Trophoblast cell (in vitro differentiated cells and primary cell): Measurements from ENCODE around the gene DHRS4.
"Not testable (repeated sequence)": the region's sequence is repeated elsewhere in the genome, so short reads cannot be mapped to it uniquely, and the experiment has no call there.

Source experiments
- DNase-seq, 2 donors: peaks; one replicate each; pipeline ENCODE4 v3.0.0-alpha.2; 2016
- H2AFZ ChIP-seq: 2 replicates; pipeline ENCODE4 v1.6.1; 2013; ENCODE audit warnings: low read length, moderate library complexity, mild to moderate bottlenecking; ENCODE audit not compliant: insufficient read depth, poor library complexity
- H2AK5ac ChIP-seq: 2 replicates; pipeline ENCODE4 v1.6.1; 2013; ENCODE audit warnings: mild to moderate bottlenecking, low read length
- H2BK120ac ChIP-seq: 2 replicates; pipeline ENCODE4 v1.6.1; 2013; ENCODE audit warnings: low read length, mild to moderate bottlenecking, moderate library complexity; ENCODE audit not compliant: insufficient read depth, poor library complexity
- H2BK12ac ChIP-seq: 2 replicates; pipeline ENCODE4 v1.6.1; 2013; ENCODE audit warnings: mild to moderate bottlenecking, low read length, moderate library complexity
- H2BK5ac ChIP-seq: 2 replicates; pipeline ENCODE4 v1.6.1; 2013; ENCODE audit warnings: low read length, low read depth, moderate library complexity, mild to moderate bottlenecking; ENCODE audit not compliant: poor library complexity
- H3K14ac ChIP-seq: 2 replicates; pipeline ENCODE4 v1.6.1; 2013; ENCODE audit warnings: mild to moderate bottlenecking, low read length
- H3K18ac ChIP-seq: 2 replicates; pipeline ENCODE4 v1.6.1; 2013; ENCODE audit warnings: mild to moderate bottlenecking, low read length
- H3K23ac ChIP-seq: 2 replicates; pipeline ENCODE4 v1.6.1; 2013; ENCODE audit warnings: low read length
- H3K27ac ChIP-seq: 2 replicates; pipeline ENCODE4 v1.5.1; 2013; ENCODE audit warnings: low read depth, mild to moderate bottlenecking, inconsistent platforms, low read length, moderate library complexity
- H3K27me3 ChIP-seq: 2 replicates; pipeline ENCODE4 v1.6.1; 2013; ENCODE audit warnings: inconsistent platforms, mild to moderate bottlenecking, low read length, moderate library complexity; ENCODE audit not compliant: insufficient read depth
- H3K36me3 ChIP-seq, 2 experiments: 1 replicate in 1 of 2; 2 replicates in 1 of 2; pipeline ENCODE4 v1.6.1; 2013; ENCODE audit warnings: low read length in 2 of 2, mild to moderate bottlenecking in 2 of 2, moderate library complexity in 1 of 2; ENCODE audit not compliant: insufficient read depth in 2 of 2, control insufficient read depth in 1 of 2
- H3K4ac ChIP-seq: 2 replicates; pipeline ENCODE4 v1.6.1; 2013; ENCODE audit warnings: low read depth, mild to moderate bottlenecking, low read length, moderate library complexity
- H3K4me1 ChIP-seq, 2 experiments: 1 replicate in 1 of 2; 2 replicates in 1 of 2; pipeline ENCODE4 v1.6.1; 2013; ENCODE audit warnings: low read length in 2 of 2, mild to moderate bottlenecking in 2 of 2, moderate library complexity in 1 of 2; ENCODE audit not compliant: insufficient read depth in 2 of 2, control insufficient read depth in 1 of 2
- H3K4me2 ChIP-seq: 2 replicates; pipeline ENCODE4 v1.6.1; 2013; ENCODE audit warnings: inconsistent platforms, mild to moderate bottlenecking, low read length, moderate library complexity
- H3K4me3 ChIP-seq: 2 replicates; pipeline ENCODE4 v1.5.1; 2013; ENCODE audit warnings: mild to moderate bottlenecking, low read depth, low read length, inconsistent platforms
- H3K79me1 ChIP-seq: one replicate; pipeline ENCODE4 v1.6.1; 2013; ENCODE audit warnings: low read length
- H3K79me2 ChIP-seq: 2 replicates; pipeline ENCODE4 v1.6.1; 2013; ENCODE audit warnings: low read length, mild to moderate bottlenecking; ENCODE audit not compliant: control insufficient read depth, insufficient read depth, poor library complexity
- H3K9ac ChIP-seq: 2 replicates; pipeline ENCODE4 v1.6.1; 2013; ENCODE audit warnings: mild to moderate bottlenecking, low read length
- H3K9me3 ChIP-seq: 2 replicates; pipeline ENCODE4 v1.6.1; 2013; ENCODE audit warnings: low read depth, mild to moderate bottlenecking, control low read depth, inconsistent platforms, low read length; ENCODE audit not compliant: insufficient read depth
- H4K12ac ChIP-seq: 2 replicates; pipeline ENCODE4 v1.6.1; 2013; ENCODE audit warnings: low read depth, mild to moderate bottlenecking, low read length, moderate library complexity
- H4K8ac ChIP-seq: 2 replicates; pipeline ENCODE4 v1.6.1; 2013; ENCODE audit warnings: low read depth, mild to moderate bottlenecking, low read length, moderate library complexity
- H4K91ac ChIP-seq: one replicate; pipeline ENCODE4 v1.6.1; 2013; ENCODE audit warnings: low read depth, mild to moderate bottlenecking, low read length, moderate library complexity
- WGBS: extraction: QIAGEN DNeasy Blood & Tissue Kit; methylation state at CpG from one replicate; pipeline ENCODE4 v1.1.7; 2013; ENCODE audit warnings: missing lambda C conversion rate; ENCODE audit not compliant: insufficient read length, insufficient coverage; ENCODE audit errors: extremely low coverage; 5-methylcytosine and 5-hydroxymethylcytosine counted together

Gene DHRS4

GRCh38 chr14:23953116-23953463, 480 bp upstream of the DHRS4 start:
- WGBS = no CpG with 5 or more reads among the region's 6 CpGs

GRCh38 chr14:23954279-23954614, 677 bp downstream of the DHRS4 start:
- H3K9me3 ChIP-seq, DNase-seq, H3K79me2 ChIP-seq, H2BK5ac ChIP-seq, H2BK12ac ChIP-seq, H3K4me1 ChIP-seq, H3K36me3 ChIP-seq, H3K4me3 ChIP-seq, H3K27me3 ChIP-seq, H3K27ac ChIP-seq, H4K12ac ChIP-seq, H3K14ac ChIP-seq, H2AK5ac ChIP-seq, H3K23ac ChIP-seq, H2BK120ac ChIP-seq, H3K4ac ChIP-seq, H3K79me1 ChIP-seq: not testable (repeated sequence)
- peak overlapping the region; percentile 11 for H3K18ac ChIP-seq
- peak overlapping the region; percentile 61 for H3K9ac ChIP-seq
- H4K91ac ChIP-seq = peak overlapping the region; percentile 92
- H4K8ac ChIP-seq = peak overlapping the region; percentile 98
- WGBS = no CpG with 5 or more reads among the region's 6 CpGs
- H2AFZ ChIP-seq = peak overlapping the region; percentile 98
- H3K4me2 ChIP-seq = peak overlapping the region; percentile 74

More at GRCh38 chr14:23953116-23953463, 480 bp upstream of the DHRS4 start:
- H2AK5ac ChIP-seq, H3K23ac ChIP-seq, H3K79me1 ChIP-seq, H2BK5ac ChIP-seq, H3K36me3 ChIP-seq, H3K9ac ChIP-seq, H3K27me3 ChIP-seq, H3K14ac ChIP-seq, H3K9me3 ChIP-seq, H2BK12ac ChIP-seq, DNase-seq, H3K4me1 ChIP-seq, H3K27ac ChIP-seq, H2BK120ac ChIP-seq, H3K79me2 ChIP-seq: not testable (repeated sequence)
- Histone ChIP-seq H3K18ac (peak overlapping the region; percentile 58), H3K4ac (peak overlapping the region; percentile 23), H3K4me3 (peak overlapping the region; percentile 91), H4K91ac (peak overlapping the region; percentile 29), H3K4me2 (peak overlapping the region; percentile 74), H4K8ac (peak overlapping the region; percentile 54), H2AFZ (peak overlapping the region; percentile 39), H4K12ac (peak overlapping the region; percentile 9)

GRCh38 chr14:23954965-23955364, 1.4 kb downstream of the DHRS4 start:
- H3K27ac ChIP-seq, H4K91ac ChIP-seq, H2BK120ac ChIP-seq, H3K9ac ChIP-seq, H2AFZ ChIP-seq, H2BK5ac ChIP-seq, H3K4me2 ChIP-seq, H3K36me3 ChIP-seq, H3K4me3 ChIP-seq, H2BK12ac ChIP-seq, H3K4ac ChIP-seq, H3K18ac ChIP-seq, H3K14ac ChIP-seq, H3K4me1 ChIP-seq, DNase-seq, H2AK5ac ChIP-seq, H3K79me1 ChIP-seq, H3K79me2 ChIP-seq, H4K12ac ChIP-seq, H3K23ac ChIP-seq, H3K9me3 ChIP-seq, H3K27me3 ChIP-seq: not testable (repeated sequence)
- no CpG with 5 or more reads among the region's 20 CpGs for WGBS
- H4K8ac ChIP-seq = peak overlapping the region; percentile 47

GRCh38 chr14:23955811-23956210, 2.2 kb downstream of the DHRS4 start:
- no CpG with 5 or more reads among the region's 2 CpGs for WGBS
- H3K14ac ChIP-seq, H3K36me3 ChIP-seq, H2AK5ac ChIP-seq, H4K91ac ChIP-seq, H4K12ac ChIP-seq, H3K18ac ChIP-seq, H3K4me1 ChIP-seq, H3K9me3 ChIP-seq, H3K27ac ChIP-seq, H2BK12ac ChIP-seq, H4K8ac ChIP-seq, H3K79me2 ChIP-seq, H3K4me3 ChIP-seq, DNase-seq, H2AFZ ChIP-seq, H3K4ac ChIP-seq, H3K27me3 ChIP-seq, H2BK5ac ChIP-seq, H3K9ac ChIP-seq, H2BK120ac ChIP-seq, H3K23ac ChIP-seq, H3K79me1 ChIP-seq, H3K4me2 ChIP-seq: not testable (repeated sequence)
